BE2C (cell line): ENCODE data around the gene AGBL4.

Experiments
- DNase-seq: peaks from one replicate; pipeline ENCODE4 v3.0.0-alpha.2; 2020
- H3K27me3 ChIP-seq: fragments of 250-450 bp; sonication (Bioruptor Pico); 2 replicates; pipeline ENCODE4 v1.5.1; 2020; ENCODE audit warnings: mild to moderate bottlenecking
- H3K36me3 ChIP-seq: fragments of 250-450 bp; sonication (Bioruptor Pico); 2 replicates; pipeline ENCODE4 v1.5.1; 2020; ENCODE audit warnings: mild to moderate bottlenecking
- H3K4me1 ChIP-seq: fragments of 250-450 bp; sonication (Bioruptor Pico); 2 replicates; pipeline ENCODE4 v1.5.1; 2020
- H3K4me3 ChIP-seq: 2 replicates; pipeline ENCODE4 v1.5.1; 2011; ENCODE audit warnings: low read depth, low read length
- H3K9me3 ChIP-seq: fragments of 250-450 bp; sonication (Bioruptor Pico); 2 replicates; pipeline ENCODE4 v1.5.1; 2020
- TF ChIP-seq, protein P1 (sequence below): IDR thresholded peaks from 2 replicates; pipeline ENCODE4 v1.5.1; 2012; ENCODE audit warnings: mild to moderate bottlenecking, low read depth, low read length

Gene AGBL4

DNA sequence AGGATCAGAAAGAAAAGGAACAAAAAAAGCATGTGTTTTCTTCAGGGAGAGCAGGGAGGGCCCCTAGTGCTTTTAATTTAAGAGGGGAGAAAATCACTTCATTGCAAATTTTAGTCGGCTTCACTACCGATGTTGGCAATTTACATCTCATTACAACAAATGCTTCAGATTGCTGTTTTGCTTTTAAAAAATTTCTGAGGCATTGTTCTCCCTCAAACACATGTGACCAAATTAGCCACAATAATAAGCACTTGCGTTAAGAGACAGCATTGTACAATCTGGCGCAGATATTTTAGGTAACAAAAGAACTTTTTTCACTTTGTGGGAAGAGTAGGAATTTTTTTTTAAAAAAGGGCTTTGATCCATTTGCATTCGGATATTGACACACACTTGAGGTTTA is 1276.8 kb downstream of the AGBL4 start:
- TF ChIP-seq, protein P1, sequence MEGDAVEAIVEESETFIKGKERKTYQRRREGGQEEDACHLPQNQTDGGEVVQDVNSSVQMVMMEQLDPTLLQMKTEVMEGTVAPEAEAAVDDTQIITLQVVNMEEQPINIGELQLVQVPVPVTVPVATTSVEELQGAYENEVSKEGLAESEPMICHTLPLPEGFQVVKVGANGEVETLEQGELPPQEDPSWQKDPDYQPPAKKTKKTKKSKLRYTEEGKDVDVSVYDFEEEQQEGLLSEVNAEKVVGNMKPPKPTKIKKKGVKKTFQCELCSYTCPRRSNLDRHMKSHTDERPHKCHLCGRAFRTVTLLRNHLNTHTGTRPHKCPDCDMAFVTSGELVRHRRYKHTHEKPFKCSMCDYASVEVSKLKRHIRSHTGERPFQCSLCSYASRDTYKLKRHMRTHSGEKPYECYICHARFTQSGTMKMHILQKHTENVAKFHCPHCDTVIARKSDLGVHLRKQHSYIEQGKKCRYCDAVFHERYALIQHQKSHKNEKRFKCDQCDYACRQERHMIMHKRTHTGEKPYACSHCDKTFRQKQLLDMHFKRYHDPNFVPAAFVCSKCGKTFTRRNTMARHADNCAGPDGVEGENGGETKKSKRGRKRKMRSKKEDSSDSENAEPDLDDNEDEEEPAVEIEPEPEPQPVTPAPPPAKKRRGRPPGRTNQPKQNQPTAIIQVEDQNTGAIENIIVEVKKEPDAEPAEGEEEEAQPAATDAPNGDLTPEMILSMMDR: no peak
- Histone ChIP-seq H3K4me1 (no peaks in the 10 kb centered on the region), H3K27me3 (no peaks in the 10 kb centered on the region), H3K36me3 (no peaks in the 10 kb centered on the region), H3K9me3 (no peaks in the 10 kb centered on the region), H3K4me3 (no peak overlapping the region)
- DNase-seq: no peak

GRCh38 chr1:48744032-48744431 is 1279.7 kb downstream of the AGBL4 start:
- Histone ChIP-seq H3K4me3 (no peak overlapping the region), H3K4me1 (no peaks in the 10 kb centered on the region), H3K9me3 (no peaks in the 10 kb centered on the region), H3K27me3 (no peaks in the 10 kb centered on the region), H3K36me3 (no peaks in the 10 kb centered on the region)
- TF ChIP-seq, protein P1: no peak
- DNase-seq: no peak

DNA sequence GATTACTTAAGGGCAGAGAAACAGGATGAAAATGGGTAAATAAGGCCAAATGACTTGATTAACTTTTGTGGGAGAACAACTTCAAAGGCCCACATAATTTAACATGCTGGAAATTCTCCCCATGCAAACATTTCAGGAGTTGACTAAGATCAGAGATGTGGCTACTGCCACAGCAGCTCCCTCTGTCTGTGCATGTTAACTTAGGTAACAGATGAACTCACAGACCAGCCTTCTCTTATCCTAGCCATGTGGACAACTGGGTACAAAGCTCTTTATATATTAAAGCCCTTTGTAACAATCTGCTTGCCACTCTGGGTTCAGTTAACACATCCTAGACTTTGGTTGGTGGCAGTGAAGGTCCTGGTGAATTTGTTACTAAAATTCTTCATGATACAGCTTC is 1280.3 kb downstream of the AGBL4 start:
- DNase-seq: no peak
- no peaks in the 10 kb centered on the region for H3K9me3 ChIP-seq
- no peaks in the 10 kb centered on the region for H3K36me3 ChIP-seq
- H3K27me3 ChIP-seq: no peaks in the 10 kb centered on the region
- H3K4me1 ChIP-seq: no peaks in the 10 kb centered on the region
- TF ChIP-seq, protein P1: no peak
- H3K4me3 ChIP-seq: no peak overlapping the region

- Histone ChIP-seq H3K27me3 (no peaks in the 10 kb centered on the region), H3K4me3 (no peak overlapping the region), H3K36me3 (no peaks in the 10 kb centered on the region), H3K9me3 (no peaks in the 10 kb centered on the region), H3K4me1 (no peaks in the 10 kb centered on the region)
- TF ChIP-seq, protein P1: no peak
- DNase-seq: no peak
Observed at GRCh38 chr1:48741380-48741779, 1282.4 kb downstream of the AGBL4 start.

GRCh38 chr1:48740621-48741020 is 1283.1 kb downstream of the AGBL4 start:
- TF ChIP-seq, protein P1: no peak
- no peaks in the 10 kb centered on the region for H3K27me3 ChIP-seq
- no peak overlapping the region for H3K4me3 ChIP-seq
- H3K4me1 ChIP-seq: no peaks in the 10 kb centered on the region
- no peaks in the 10 kb centered on the region for H3K9me3 ChIP-seq
- no peaks in the 10 kb centered on the region for H3K36me3 ChIP-seq
- no peak for DNase-seq

DNA sequence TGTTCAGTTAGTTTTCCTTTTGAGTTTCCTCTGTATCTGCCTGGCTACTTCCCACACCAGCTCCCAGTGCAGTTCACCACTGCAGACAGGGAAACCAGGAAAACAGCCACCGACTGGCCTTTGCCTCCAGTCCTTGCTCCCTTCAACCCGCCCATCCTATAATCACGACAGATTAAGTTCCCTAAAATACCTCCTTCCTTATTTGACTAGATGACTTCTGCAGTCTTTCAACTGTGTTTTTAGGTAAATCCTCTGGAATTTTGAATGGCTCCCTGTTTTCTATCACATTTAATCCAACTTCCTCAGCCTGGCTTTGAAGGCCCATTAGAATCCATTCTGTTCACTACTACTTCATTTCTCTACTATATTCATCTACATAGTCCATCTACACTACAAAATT is 1284.7 kb downstream of the AGBL4 start:
- H3K36me3 ChIP-seq: no peaks in the 10 kb centered on the region
- no peaks in the 10 kb centered on the region for H3K27me3 ChIP-seq
- TF ChIP-seq, protein P1: no peak
- no peaks in the 10 kb centered on the region for H3K9me3 ChIP-seq
- H3K4me3 ChIP-seq: no peak overlapping the region
- DNase-seq: no peak
- H3K4me1 ChIP-seq: no peaks in the 10 kb centered on the region
